GM10266 (cell line): ENCODE data around the gene GPRIN1.

Source experiments
- DNase-seq: peaks from one replicate; pipeline ENCODE4 v3.0.0; 2012; ENCODE audit errors: extremely low spot score
- CTCF ChIP-seq: IDR thresholded peaks from 2 replicates; pipeline ENCODE4 v1.5.1; 2012; ENCODE audit warnings: mild to moderate bottlenecking, low read depth; ENCODE audit not compliant: control insufficient read depth, insufficient read depth; ENCODE audit errors: missing control alignments

Gene GPRIN1

GRCh38 chr5:176589039-176589769 lies 20.8 kb downstream of the GPRIN1 start:
- DNase-seq = no peak
- TF ChIP-seq CTCF = no peak

DNA sequence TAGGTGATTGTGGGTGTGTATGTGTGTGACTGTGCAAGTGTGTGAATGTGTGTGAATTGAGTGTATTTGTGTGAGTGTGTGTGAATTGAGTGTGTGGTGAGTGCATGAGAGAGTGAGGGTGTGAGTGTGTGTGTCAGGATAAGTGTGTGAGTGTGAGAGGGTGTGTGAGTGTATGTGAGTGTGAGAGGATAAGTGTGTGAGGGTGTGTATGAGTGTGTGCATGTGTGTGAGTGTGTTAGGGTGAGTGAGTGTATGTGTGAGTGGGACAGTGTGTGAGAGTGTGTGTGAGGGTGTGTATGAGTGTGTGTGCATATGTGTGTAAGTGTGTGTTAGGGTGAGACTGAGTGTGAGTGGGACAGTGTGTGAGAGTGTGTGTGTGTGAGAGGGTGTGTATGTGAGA lies 21.7 kb downstream of the GPRIN1 start:
- DNase-seq = no peak
- no peak for TF ChIP-seq CTCF

- TF ChIP-seq CTCF = no peak
- DNase-seq = no peak
These were observed 22.6 kb downstream of the GPRIN1 start for GRCh38 chr5:176587398-176587797.

DNA sequence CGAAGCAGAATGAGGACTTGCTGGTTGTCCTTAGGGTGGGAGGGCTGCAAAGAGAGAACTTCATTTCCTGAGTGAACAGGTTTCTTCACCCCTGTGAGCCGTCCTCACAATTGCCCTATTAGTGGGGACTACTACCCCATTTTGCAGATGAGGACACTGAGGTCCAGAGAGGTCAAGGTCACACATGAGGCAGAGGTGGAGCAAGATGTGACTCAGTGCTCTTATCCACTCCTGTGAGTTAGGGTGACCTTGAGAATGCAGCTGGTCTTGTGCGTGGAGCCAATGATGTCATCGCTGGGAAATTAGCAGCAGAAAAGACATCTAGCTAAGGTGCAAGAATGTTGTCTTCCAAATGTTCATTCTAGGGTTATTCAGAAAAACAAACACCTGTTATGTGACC lies 26.9 kb downstream of the GPRIN1 start:
- DNase-seq = no peak
- TF ChIP-seq CTCF = no peak

- no peak for TF ChIP-seq CTCF
These were observed 28.6 kb downstream of the GPRIN1 start for GRCh38 chr5:176581361-176581760.

GRCh38 chr5:176579323-176579722 lies 30.6 kb downstream of the GPRIN1 start:
- TF ChIP-seq CTCF = no peak
- no peak for DNase-seq

More at GRCh38 chr5:176581361-176581760, 28.6 kb downstream of the GPRIN1 start:
- no peak for DNase-seq

- peak; percentile 52 for TF ChIP-seq CTCF
- DNase-seq = peak; percentile 76
These were observed 31.6 kb downstream of the GPRIN1 start for GRCh38 chr5:176578391-176578808.
